ENCODE data around the gene NUP37. TPM values are rescaled to one million over a fixed set of nuclear protein-coding genes. Genes with fewer than 3 reads are reported as not detected.
"Not testable (repeated sequence)": the region's sequence is repeated elsewhere in the genome, so short reads cannot be mapped to it uniquely, and the experiment has no call there.

NUP37 gene
- total RNA-seq, 1 experiment from 2014 or later = 32.3 TPM

- no peaks in the 10 kb centered on the region for H3K9me3 Mint-ChIP-seq (ENCODE audit: unreplicated experiment)
- POLR2A ChIA-PET = interaction anchor here (1.2 kb wide), 1 partner anchor 23 kb away, joined by 3 read pairs; the partner anchor contains the start of genes NUP37 and PARPBP
- intact Hi-C loops (cut with micrococcal nuclease) = loop anchor here (5.0 kb wide), 2 partner anchors 160 to 715 kb away; no protein-coding TSS in a partner anchor
- peaks cover 33% of the 10 kb centered on the region for H3K36me3 Mint-ChIP-seq (ENCODE audit: insufficient read depth, unreplicated experiment)
- no peak overlapping the region for H3K27ac Mint-ChIP-seq (ENCODE audit: low read depth, unreplicated experiment)
- CTCF ChIA-PET = interaction anchor here (0.7 to 3.7 kb wide), 10 partner anchors 10 to 680 kb away, joined by 3 to 29 read pairs (median 4); no protein-coding TSS in a partner anchor
- no peaks in the 10 kb centered on the region for H3K27me3 Mint-ChIP-seq (ENCODE audit: insufficient read depth, unreplicated experiment)
- no peak for DNase-seq (ENCODE audit: unreplicated experiment)
- no TSS peak for BruUV-seq (replicated peaks)
- H3K4me3 Mint-ChIP-seq (ENCODE audit: unreplicated experiment) = no peak overlapping the region
- peaks cover 7% of the 10 kb centered on the region for H3K4me1 Mint-ChIP-seq (ENCODE audit: insufficient read depth, unreplicated experiment)
- TF ChIP-seq CTCF (IDR thresholded peaks at IDR 0.05; ENCODE audit: unreplicated experiment) = no peak
Observed at GRCh38 chr12:102096855-102097254, 23.1 kb downstream of the NUP37 start.

- ChIA-PET CTCF (interaction anchor here (0.5 to 3.7 kb wide), 37 partner anchors 9 to 1664 kb away, joined by 3 to 29 read pairs (median 4); partner anchors contain the start of gene WASHC3), POLR2A (no interaction called here)
- intact Hi-C loops (cut with micrococcal nuclease) = loop anchor here (1.0 to 5.0 kb wide), 5 partner anchors 158 to 717 kb away; no protein-coding TSS in a partner anchor
- peaks cover 7% of the 10 kb centered on the region for H3K4me1 Mint-ChIP-seq (ENCODE audit: insufficient read depth, unreplicated experiment)
- peak; percentile 39 for TF ChIP-seq CTCF (IDR thresholded peaks at IDR 0.05; ENCODE audit: unreplicated experiment)
- peak; percentile 23 for DNase-seq (ENCODE audit: unreplicated experiment)
- no peak overlapping the region for H3K27ac Mint-ChIP-seq (ENCODE audit: low read depth, unreplicated experiment)
- no TSS peak for BruUV-seq (replicated peaks)
- H3K4me3 Mint-ChIP-seq (ENCODE audit: unreplicated experiment) = no peak overlapping the region
- H3K9me3 Mint-ChIP-seq (ENCODE audit: unreplicated experiment) = no peaks in the 10 kb centered on the region
- peaks cover 32% of the 10 kb centered on the region for H3K36me3 Mint-ChIP-seq (ENCODE audit: insufficient read depth, unreplicated experiment)
- no peaks in the 10 kb centered on the region for H3K27me3 Mint-ChIP-seq (ENCODE audit: insufficient read depth, unreplicated experiment)
Observed at GRCh38 chr12:102095677-102096263, 24.1 kb downstream of the NUP37 start.

GRCh38 chr12:102093319-102093718, 26.6 kb downstream of the NUP37 start:
- ChIA-PET POLR2A (no interaction called here), CTCF (interaction anchor here (0.5 to 2.6 kb wide), 5 partner anchors 333 to 786 kb away, joined by 3 to 29 read pairs (median 4); no protein-coding TSS in a partner anchor)
- no peak for TF ChIP-seq CTCF (IDR thresholded peaks at IDR 0.05; ENCODE audit: unreplicated experiment)
- Mint-ChIP-seq H3K9me3 (ENCODE audit: unreplicated experiment) (no peaks in the 10 kb centered on the region), H3K4me1 (ENCODE audit: insufficient read depth, unreplicated experiment) (peaks cover 7% of the 10 kb centered on the region), H3K27me3 (ENCODE audit: insufficient read depth, unreplicated experiment) (no peaks in the 10 kb centered on the region), H3K36me3 (ENCODE audit: insufficient read depth, unreplicated experiment) (peaks cover 26% of the 10 kb centered on the region), H3K4me3 (ENCODE audit: unreplicated experiment) (no peak overlapping the region), H3K27ac (ENCODE audit: low read depth, unreplicated experiment) (no peak overlapping the region)
- no TSS peak for BruUV-seq (replicated peaks)
- DNase-seq (ENCODE audit: unreplicated experiment) = no peak
- intact Hi-C loops (cut with micrococcal nuclease) = no loop called here

GRCh38 chr12:102089228-102089835, 30.6 kb downstream of the NUP37 start:
- H3K27me3 Mint-ChIP-seq (ENCODE audit: insufficient read depth, unreplicated experiment); H3K27ac Mint-ChIP-seq (ENCODE audit: low read depth, unreplicated experiment); intact Hi-C loops (cut with micrococcal nuclease); DNase-seq (ENCODE audit: unreplicated experiment); H3K9me3 Mint-ChIP-seq (ENCODE audit: unreplicated experiment); H3K4me1 Mint-ChIP-seq (ENCODE audit: insufficient read depth, unreplicated experiment); BruUV-seq (replicated peaks); H3K4me3 Mint-ChIP-seq (ENCODE audit: unreplicated experiment): not testable (repeated sequence)
- peaks cover 26% of the 10 kb centered on the region for H3K36me3 Mint-ChIP-seq (ENCODE audit: insufficient read depth, unreplicated experiment)
- POLR2A ChIA-PET = interaction anchor here (1.4 kb wide), 1 partner anchor 28 kb away, joined by 4 read pairs; the partner anchor contains the start of gene WASHC3
- CTCF ChIA-PET = interaction anchor here (0.6 to 1.1 kb wide), 3 partner anchors 13 to 395 kb away, joined by 3 read pairs; no protein-coding TSS in a partner anchor
